Uterus (tissue), 2 donors: ENCODE measurements around the gene MBTPS1.

ENCODE experiments used
- POLR2A ChIP-seq, 2 donors: fragments of 450-650 bp; IDR thresholded peaks; one replicate each; pipeline ENCODE4 v1.6.1; 2016; ENCODE audit warnings: antibody characterized with exemption in 2 of 2, mild to moderate bottlenecking in 1 of 2, moderate library complexity in 1 of 2
- TF ChIP-seq, protein P1 (sequence below), 4 experiments: fragments of 200-600 bp in 2 of 4; fragments of 450-650 bp in 2 of 4; sonication (generic) in 2 of 4; IDR thresholded peaks; one replicate each; pipeline ENCODE4 v1.5.1; 2016 to 2019; ENCODE audit warnings: antibody characterized with exemption in 4 of 4, mild to moderate bottlenecking in 2 of 4, moderate library complexity in 1 of 4

DNA sequence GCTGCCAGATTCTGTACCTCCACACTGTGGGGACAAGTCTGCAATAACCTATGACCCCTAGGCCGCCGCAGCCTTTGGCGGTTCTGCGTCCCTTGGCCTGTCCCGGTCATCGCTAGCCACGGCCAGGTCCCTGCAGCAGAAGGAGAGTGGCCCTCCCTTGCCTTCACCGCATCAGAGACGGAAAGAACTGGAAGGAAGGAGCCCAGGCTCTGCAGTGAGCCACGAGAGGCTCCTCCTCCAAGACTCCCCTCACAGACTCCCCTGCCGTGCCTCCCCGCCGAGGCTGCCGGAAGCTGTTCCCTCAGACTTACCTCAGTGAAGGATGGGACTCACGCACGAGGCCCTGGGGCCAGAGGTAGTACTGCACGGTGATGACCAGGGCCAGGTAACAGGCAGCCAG is 85.2 kb downstream of the MBTPS1 start:
- no peak for TF ChIP-seq POLR2A (IDR thresholded peaks at IDR 0.05)
- TF ChIP-seq, protein P1, sequence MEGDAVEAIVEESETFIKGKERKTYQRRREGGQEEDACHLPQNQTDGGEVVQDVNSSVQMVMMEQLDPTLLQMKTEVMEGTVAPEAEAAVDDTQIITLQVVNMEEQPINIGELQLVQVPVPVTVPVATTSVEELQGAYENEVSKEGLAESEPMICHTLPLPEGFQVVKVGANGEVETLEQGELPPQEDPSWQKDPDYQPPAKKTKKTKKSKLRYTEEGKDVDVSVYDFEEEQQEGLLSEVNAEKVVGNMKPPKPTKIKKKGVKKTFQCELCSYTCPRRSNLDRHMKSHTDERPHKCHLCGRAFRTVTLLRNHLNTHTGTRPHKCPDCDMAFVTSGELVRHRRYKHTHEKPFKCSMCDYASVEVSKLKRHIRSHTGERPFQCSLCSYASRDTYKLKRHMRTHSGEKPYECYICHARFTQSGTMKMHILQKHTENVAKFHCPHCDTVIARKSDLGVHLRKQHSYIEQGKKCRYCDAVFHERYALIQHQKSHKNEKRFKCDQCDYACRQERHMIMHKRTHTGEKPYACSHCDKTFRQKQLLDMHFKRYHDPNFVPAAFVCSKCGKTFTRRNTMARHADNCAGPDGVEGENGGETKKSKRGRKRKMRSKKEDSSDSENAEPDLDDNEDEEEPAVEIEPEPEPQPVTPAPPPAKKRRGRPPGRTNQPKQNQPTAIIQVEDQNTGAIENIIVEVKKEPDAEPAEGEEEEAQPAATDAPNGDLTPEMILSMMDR (IDR thresholded peaks at IDR 0.05): no peak
